Breast epithelium (tissue), 4 donors: ENCODE results near the gene OSGIN1. TPM values are rescaled to one million over a fixed set of nuclear protein-coding genes. Genes with fewer than 3 reads are reported as not detected.

Experiments
- DNase-seq, 2 donors: peaks; one replicate each; pipeline ENCODE4 v3.0.0-alpha.2; 2019; ENCODE audit warnings: low spot score in 2 of 2
- H3K27ac ChIP-seq, 2 donors: fragments of 200-600 bp; sonication (generic) in 1 of 2; one replicate each; pipeline ENCODE4 v1.5.1; 2016 to 2019; ENCODE audit warnings: mild to moderate bottlenecking in 1 of 2
- H3K27me3 ChIP-seq, 2 donors: fragments of 200-600 bp; sonication (generic) in 1 of 2; one replicate each; pipeline versions ENCODE4 v1.5.1 to v1.6.0; 2017 to 2019; ENCODE audit warnings: control low read depth in 1 of 2, mild to moderate bottlenecking in 1 of 2
- H3K36me3 ChIP-seq: fragments of 200-600 bp; one replicate; pipeline ENCODE4 v1.5.1; 2019
- H3K4me1 ChIP-seq, 2 donors: fragments of 200-600 bp; sonication (generic); one replicate each; pipeline ENCODE4 v1.5.1; 2016 to 2019; ENCODE audit warnings: control low read depth in 1 of 2
- H3K4me3 ChIP-seq, 3 donors: fragments of 200-600 bp; sonication (generic); 1 replicate in 2 of 3; 2 replicates in 1 of 3; pipeline ENCODE4 v1.5.1; 2016 to 2019; ENCODE audit warnings: mild to moderate bottlenecking in 3 of 3, moderate library complexity in 2 of 3
- H3K9me3 ChIP-seq, 2 donors: fragments of 200-600 bp; sonication (generic) in 1 of 2; one replicate each; pipeline ENCODE4 v1.5.1; 2016 to 2019; ENCODE audit warnings: control low read depth in 1 of 2
- POLR2A ChIP-seq: fragments of 450-650 bp; IDR thresholded peaks from one replicate; pipeline ENCODE4 v1.6.1; 2016; ENCODE audit warnings: antibody characterized with exemption, mild to moderate bottlenecking, moderate library complexity
- POLR2AphosphoS5 ChIP-seq, 3 donors: sonication (generic); formaldehyde crosslinking; IDR thresholded peaks; one replicate each; pipeline ENCODE4 v1.6.1; 2017; ENCODE audit warnings: antibody characterized with exemption in 3 of 3
- intact Hi-C: fragments of 100-400 bp; cut with DNase I; formaldehyde crosslinking; loops from one replicate; pipeline ENCODE4 v1.15.1; 2023; ENCODE audit warnings: low total_unique reads
- total RNA-seq, 3 donors: library from RNA; depleted of rRNA; stranded (reverse); fragments of >200 nt; gene quantifications; one replicate each; pipeline ENCODE4 v1.1.0, GENCODE V29; 2016
- TF ChIP-seq, protein P1 (sequence below), 3 donors: fragments of 450-650 bp; IDR thresholded peaks; one replicate each; pipeline ENCODE4 v1.5.1; 2016 to 2017; ENCODE audit warnings: antibody characterized with exemption in 3 of 3, mild to moderate bottlenecking in 3 of 3, moderate library complexity in 3 of 3

The OSGIN1 gene
- total RNA-seq, 3 donors from 2014 or later, result 3.0 to 3.5 (median 3.3) TPM

- Histone ChIP-seq H3K27ac (no peak overlapping the region), H3K27me3 (no peaks in the 10 kb centered on the region), H3K9me3 (peaks cover 0 to 7% of the 10 kb centered on the region in 2 donors), H3K36me3 (no peaks in the 10 kb centered on the region), H3K4me1 (no peaks in the 10 kb centered on the region), H3K4me3 (no peak overlapping the region)
- no peak for DNase-seq
- no peak for TF ChIP-seq POLR2A
- no peak for TF ChIP-seq POLR2AphosphoS5 (IDR thresholded peaks at IDR 0.05)
- TF ChIP-seq, protein P1, sequence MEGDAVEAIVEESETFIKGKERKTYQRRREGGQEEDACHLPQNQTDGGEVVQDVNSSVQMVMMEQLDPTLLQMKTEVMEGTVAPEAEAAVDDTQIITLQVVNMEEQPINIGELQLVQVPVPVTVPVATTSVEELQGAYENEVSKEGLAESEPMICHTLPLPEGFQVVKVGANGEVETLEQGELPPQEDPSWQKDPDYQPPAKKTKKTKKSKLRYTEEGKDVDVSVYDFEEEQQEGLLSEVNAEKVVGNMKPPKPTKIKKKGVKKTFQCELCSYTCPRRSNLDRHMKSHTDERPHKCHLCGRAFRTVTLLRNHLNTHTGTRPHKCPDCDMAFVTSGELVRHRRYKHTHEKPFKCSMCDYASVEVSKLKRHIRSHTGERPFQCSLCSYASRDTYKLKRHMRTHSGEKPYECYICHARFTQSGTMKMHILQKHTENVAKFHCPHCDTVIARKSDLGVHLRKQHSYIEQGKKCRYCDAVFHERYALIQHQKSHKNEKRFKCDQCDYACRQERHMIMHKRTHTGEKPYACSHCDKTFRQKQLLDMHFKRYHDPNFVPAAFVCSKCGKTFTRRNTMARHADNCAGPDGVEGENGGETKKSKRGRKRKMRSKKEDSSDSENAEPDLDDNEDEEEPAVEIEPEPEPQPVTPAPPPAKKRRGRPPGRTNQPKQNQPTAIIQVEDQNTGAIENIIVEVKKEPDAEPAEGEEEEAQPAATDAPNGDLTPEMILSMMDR (IDR thresholded peaks at IDR 0.05), result no peak
- intact Hi-C loops, result no loop called here
Observed at GRCh38 chr16:83974475-83974874, 21.4 kb downstream of the OSGIN1 start.

- intact Hi-C loops, result no loop called here
- no peaks in the 10 kb centered on the region for H3K4me1 ChIP-seq
- TF ChIP-seq, protein P1 (IDR thresholded peaks at IDR 0.05), result no peak
- no peak for TF ChIP-seq POLR2AphosphoS5 (IDR thresholded peaks at IDR 0.05)
- TF ChIP-seq POLR2A, result no peak
- no peaks in the 10 kb centered on the region for H3K27me3 ChIP-seq
- H3K4me3 ChIP-seq, result no peak overlapping the region
- peaks cover 0 to 7% of the 10 kb centered on the region in 2 donors for H3K9me3 ChIP-seq
- H3K36me3 ChIP-seq, result no peaks in the 10 kb centered on the region
- no peak overlapping the region for H3K27ac ChIP-seq
- no peak for DNase-seq
Observed at GRCh38 chr16:83975590-83976260, 22.7 kb downstream of the OSGIN1 start.

DNA sequence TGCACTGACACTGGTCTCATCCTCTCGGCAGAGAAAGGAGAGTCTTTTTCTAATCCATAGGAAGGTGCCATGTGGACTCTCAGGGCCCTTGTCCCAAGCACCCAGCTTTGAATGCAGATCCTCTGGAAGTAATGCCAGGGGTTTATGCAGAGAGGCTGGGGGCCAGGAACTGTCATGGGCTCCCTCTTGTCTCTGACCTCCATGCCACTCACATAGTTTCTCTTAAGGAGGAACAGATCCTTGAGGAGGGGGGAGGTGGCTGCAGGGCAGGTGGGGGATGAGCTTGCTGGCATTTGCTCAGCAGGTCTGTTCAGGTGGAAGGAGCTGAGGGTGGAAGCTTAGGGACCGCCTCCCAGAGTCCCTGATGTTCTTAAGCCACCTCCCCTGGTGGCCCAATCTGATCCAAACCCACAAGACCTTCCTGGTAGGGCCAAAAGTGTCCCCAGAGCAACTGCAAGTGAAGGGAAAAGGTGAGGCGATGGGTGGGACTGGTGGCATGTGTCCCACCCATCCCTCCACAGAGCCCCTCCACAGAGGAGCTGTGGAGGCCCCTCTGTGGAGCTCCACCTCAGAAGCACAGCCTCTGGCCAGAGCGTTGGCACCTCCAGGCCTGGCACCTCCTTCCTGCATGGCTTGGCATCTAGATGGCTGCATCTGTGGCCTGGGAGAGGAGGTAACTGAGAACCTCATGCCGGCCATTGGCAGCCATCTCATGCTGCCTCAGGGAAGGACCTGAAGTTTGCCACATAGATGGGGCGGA is 24.2 kb downstream of the OSGIN1 start:
- Histone ChIP-seq H3K27me3 (no peaks in the 10 kb centered on the region), H3K4me3 (no peak overlapping the region), H3K4me1 (no peaks in the 10 kb centered on the region), H3K36me3 (no peaks in the 10 kb centered on the region), H3K9me3 (peaks cover 0 to 7% of the 10 kb centered on the region in 2 donors), H3K27ac (no peak overlapping the region)
- TF ChIP-seq, protein P1 (IDR thresholded peaks at IDR 0.05), result no peak
- TF ChIP-seq POLR2A (no peak), POLR2AphosphoS5 (IDR thresholded peaks at IDR 0.05) (no peak)
- no peak for DNase-seq
- intact Hi-C loops, result no loop called here

- TF ChIP-seq, protein P1 (IDR thresholded peaks at IDR 0.05), result no peak
- TF ChIP-seq POLR2AphosphoS5 (IDR thresholded peaks at IDR 0.05) (no peak), POLR2A (no peak)
- peaks cover 0 to 7% of the 10 kb centered on the region in 2 donors for H3K9me3 ChIP-seq
- intact Hi-C loops, result no loop called here
- no peak for DNase-seq
- H3K36me3 ChIP-seq, result no peaks in the 10 kb centered on the region
- no peak overlapping the region for H3K4me3 ChIP-seq
- H3K27ac ChIP-seq, result no peak overlapping the region
- H3K27me3 ChIP-seq, result no peaks in the 10 kb centered on the region
- no peaks in the 10 kb centered on the region for H3K4me1 ChIP-seq
Observed at GRCh38 chr16:83978401-83978904, 25.4 kb downstream of the OSGIN1 start.

DNA sequence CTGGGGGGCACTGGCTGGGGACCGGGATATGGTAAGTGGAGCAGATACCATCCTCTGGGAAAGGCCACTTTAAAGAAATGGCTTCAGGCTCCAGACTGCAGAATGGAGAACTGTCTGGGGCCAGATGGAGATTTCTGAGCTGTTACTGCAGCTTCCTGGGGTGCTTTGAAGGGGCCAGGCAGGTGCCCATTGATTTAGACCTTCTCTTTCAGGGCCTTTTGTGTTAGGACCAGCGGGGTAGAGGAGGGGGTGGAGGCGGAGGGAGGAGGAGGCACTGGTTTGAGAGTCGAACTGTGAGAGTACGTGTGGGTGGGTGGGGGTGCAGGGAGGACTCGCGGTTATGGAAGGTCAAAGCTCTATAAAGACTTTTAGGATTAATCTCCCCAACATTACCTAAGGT is 26.4 kb downstream of the OSGIN1 start:
- TF ChIP-seq POLR2A, result no peak
- TF ChIP-seq, protein P1 (IDR thresholded peaks at IDR 0.05), result no peak
- DNase-seq, result no peak
- Histone ChIP-seq H3K4me3 (no peak overlapping the region), H3K4me1 (no peaks in the 10 kb centered on the region), H3K36me3 (no peaks in the 10 kb centered on the region), H3K27me3 (no peaks in the 10 kb centered on the region), H3K9me3 (peaks cover 0 to 7% of the 10 kb centered on the region in 2 donors), H3K27ac (no peak overlapping the region)
- intact Hi-C loops, result no loop called here
